Measurements from ENCODE around the gene ZNF281. TPM values are rescaled to one million over a fixed set of nuclear protein-coding genes. Genes with fewer than 3 reads are reported as not detected.
"Not testable (repeated sequence)": the region's sequence is repeated elsewhere in the genome, so short reads cannot be mapped to it uniquely, and the experiment has no call there.

ZNF281 gene
- total RNA-seq, 1 experiment from 2014 or later: 17.3 TPM

- in situ Hi-C loops (cut with HindIII; ENCODE audit: low pct_unique_long_range_greater_than_20kb, low sequenced_read_pairs): no loop called here
- peak; percentile 27 for DNase-seq (ENCODE audit: low read depth)
Observed at GRCh38 chr1:200372095-200372884, 37.5 kb downstream of the ZNF281 start.

- in situ Hi-C loops (cut with HindIII; ENCODE audit: low pct_unique_long_range_greater_than_20kb, low sequenced_read_pairs): no loop called here
- no peak for DNase-seq (ENCODE audit: low read depth)
Observed at GRCh38 chr1:200369706-200370105, 40.1 kb downstream of the ZNF281 start.

GRCh38 chr1:200369131-200369530 is 40.7 kb downstream of the ZNF281 start:
- no peak for DNase-seq (ENCODE audit: low read depth)
- in situ Hi-C loops (cut with HindIII; ENCODE audit: low pct_unique_long_range_greater_than_20kb, low sequenced_read_pairs): no loop called here

GRCh38 chr1:200368556-200368955 is 41.3 kb downstream of the ZNF281 start:
- in situ Hi-C loops (cut with HindIII; ENCODE audit: low pct_unique_long_range_greater_than_20kb, low sequenced_read_pairs): no loop called here
- DNase-seq (ENCODE audit: low read depth): no peak

- in situ Hi-C loops (cut with HindIII; ENCODE audit: low pct_unique_long_range_greater_than_20kb, low sequenced_read_pairs): no loop called here
- no peak for DNase-seq (ENCODE audit: low read depth)
Observed at GRCh38 chr1:200367841-200368534, 41.8 kb downstream of the ZNF281 start.

GRCh38 chr1:200366577-200367253 is 43.1 kb downstream of the ZNF281 start:
- in situ Hi-C loops (cut with HindIII; ENCODE audit: low pct_unique_long_range_greater_than_20kb, low sequenced_read_pairs): no loop called here

GRCh38 chr1:200365897-200366426 is 43.9 kb downstream of the ZNF281 start:
- in situ Hi-C loops (cut with HindIII; ENCODE audit: low pct_unique_long_range_greater_than_20kb, low sequenced_read_pairs): no loop called here
- DNase-seq (ENCODE audit: low read depth): no peak

More at GRCh38 chr1:200366577-200367253, 43.1 kb downstream of the ZNF281 start:
- no peak for DNase-seq (ENCODE audit: low read depth)

- in situ Hi-C loops (cut with HindIII; ENCODE audit: low pct_unique_long_range_greater_than_20kb, low sequenced_read_pairs): no loop called here
- no peak for DNase-seq (ENCODE audit: low read depth)
Observed at GRCh38 chr1:200364831-200365230, 45.0 kb downstream of the ZNF281 start.

GRCh38 chr1:200364091-200364759 is 45.6 kb downstream of the ZNF281 start:
- peak; percentile 68 for DNase-seq (ENCODE audit: low read depth)
- in situ Hi-C loops (cut with HindIII; ENCODE audit: low pct_unique_long_range_greater_than_20kb, low sequenced_read_pairs): no loop called here

- no peak for DNase-seq (ENCODE audit: low read depth)
- in situ Hi-C loops (cut with HindIII; ENCODE audit: low pct_unique_long_range_greater_than_20kb, low sequenced_read_pairs): no loop called here
Observed at GRCh38 chr1:200363264-200363933, 46.4 kb downstream of the ZNF281 start.

- in situ Hi-C loops (cut with HindIII; ENCODE audit: low pct_unique_long_range_greater_than_20kb, low sequenced_read_pairs): no loop called here
- no peak for DNase-seq (ENCODE audit: low read depth)
Observed at GRCh38 chr1:200362421-200362820, 47.4 kb downstream of the ZNF281 start.

GRCh38 chr1:200359610-200360163 is 50.1 kb downstream of the ZNF281 start:
- no peak for DNase-seq (ENCODE audit: low read depth)
- in situ Hi-C loops (cut with HindIII; ENCODE audit: low pct_unique_long_range_greater_than_20kb, low sequenced_read_pairs): no loop called here

- in situ Hi-C loops (cut with HindIII; ENCODE audit: low pct_unique_long_range_greater_than_20kb, low sequenced_read_pairs); DNase-seq (ENCODE audit: low read depth): not testable (repeated sequence)
Observed at GRCh38 chr1:200357925-200358324, 51.9 kb downstream of the ZNF281 start.

- DNase-seq (ENCODE audit: low read depth): no peak
- in situ Hi-C loops (cut with HindIII; ENCODE audit: low pct_unique_long_range_greater_than_20kb, low sequenced_read_pairs): no loop called here
Observed at GRCh38 chr1:200355801-200356200, 54.0 kb downstream of the ZNF281 start.

Data from Caki2 (cell line).